Epithelial cell of proximal tubule (primary cell): ENCODE data around the gene S100A6. TPM values are rescaled to one million over a fixed set of nuclear protein-coding genes. Genes with fewer than 3 reads are reported as not detected.

Experiments
- DNase-seq: peaks from one replicate; pipeline ENCODE4 v3.0.0-alpha.2; 2011; ENCODE audit warnings: low read depth
- H3K4me3 ChIP-seq: 2 replicates; pipeline ENCODE4 v1.5.1; 2011; ENCODE audit warnings: low read depth, mild to moderate bottlenecking, low read length
- total RNA-seq: library from RNA; depleted of rRNA; stranded (reverse); fragments of >200 nt; gene quantifications from 2 replicates; pipeline ENCODE4 v1.2.3, GENCODE V29; 2015
- TF ChIP-seq, protein P1 (sequence below): conservative IDR thresholded peaks from 2 replicates; pipeline ENCODE4 v1.5.1; 2012; ENCODE audit warnings: low read depth, mild to moderate bottlenecking, low read length

Gene S100A6
- total RNA-seq, 1 donor from 2014 or later, result 1,569 TPM

DNA sequence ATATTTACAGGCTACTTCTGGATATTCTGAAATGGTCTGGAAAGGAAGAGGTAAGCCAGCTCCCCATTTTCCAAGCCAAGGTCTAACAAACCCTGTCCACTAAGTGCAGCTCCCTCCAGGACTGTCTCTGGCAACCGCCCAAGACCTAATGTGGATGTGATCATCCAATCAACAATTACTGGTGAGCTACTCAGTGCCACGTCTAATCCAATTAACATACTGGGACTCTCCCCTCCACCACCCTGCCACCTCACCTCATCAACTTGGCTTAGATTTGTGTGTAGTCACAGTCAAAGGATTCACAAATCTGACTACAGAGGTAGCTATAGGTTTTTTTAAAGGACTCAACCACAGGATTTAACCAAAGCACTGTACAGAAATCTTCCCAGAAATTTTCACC is 49.9 kb downstream of the S100A6 start:
- TF ChIP-seq, protein P1, sequence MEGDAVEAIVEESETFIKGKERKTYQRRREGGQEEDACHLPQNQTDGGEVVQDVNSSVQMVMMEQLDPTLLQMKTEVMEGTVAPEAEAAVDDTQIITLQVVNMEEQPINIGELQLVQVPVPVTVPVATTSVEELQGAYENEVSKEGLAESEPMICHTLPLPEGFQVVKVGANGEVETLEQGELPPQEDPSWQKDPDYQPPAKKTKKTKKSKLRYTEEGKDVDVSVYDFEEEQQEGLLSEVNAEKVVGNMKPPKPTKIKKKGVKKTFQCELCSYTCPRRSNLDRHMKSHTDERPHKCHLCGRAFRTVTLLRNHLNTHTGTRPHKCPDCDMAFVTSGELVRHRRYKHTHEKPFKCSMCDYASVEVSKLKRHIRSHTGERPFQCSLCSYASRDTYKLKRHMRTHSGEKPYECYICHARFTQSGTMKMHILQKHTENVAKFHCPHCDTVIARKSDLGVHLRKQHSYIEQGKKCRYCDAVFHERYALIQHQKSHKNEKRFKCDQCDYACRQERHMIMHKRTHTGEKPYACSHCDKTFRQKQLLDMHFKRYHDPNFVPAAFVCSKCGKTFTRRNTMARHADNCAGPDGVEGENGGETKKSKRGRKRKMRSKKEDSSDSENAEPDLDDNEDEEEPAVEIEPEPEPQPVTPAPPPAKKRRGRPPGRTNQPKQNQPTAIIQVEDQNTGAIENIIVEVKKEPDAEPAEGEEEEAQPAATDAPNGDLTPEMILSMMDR, result no peak
- no peak overlapping the region for H3K4me3 ChIP-seq
- no peak for DNase-seq

Other genes with a start within 250 kb of the S100A6 start
- not detected in 2 replicates for gene PGLYRP3, start 223.0 kb downstream of the S100A6 start, total RNA-seq
- gene PGLYRP4, start 187.2 kb downstream of the S100A6 start, total RNA-seq, result not detected in 2 replicates
- 18.9 and 88.6 TPM in 2 replicates for gene S100A9, start 178.1 kb downstream of the S100A6 start, total RNA-seq
- gene S100A12, start 160.4 kb downstream of the S100A6 start, total RNA-seq, result not detected in 2 replicates
- gene S100A8, start 144.9 kb downstream of the S100A6 start, total RNA-seq, result not detected in 2 replicates
- not detected in 2 replicates for gene S100A7A, start 119.5 kb downstream of the S100A6 start, total RNA-seq
- gene S100A7, start 75.3 kb downstream of the S100A6 start, total RNA-seq, result not detected in 2 replicates
- gene S100A5, start 4.9 kb upstream of the S100A6 start, total RNA-seq, result 2.7 and 4.0 TPM in 2 replicates
- gene S100A4, start 9.8 kb upstream of the S100A6 start, total RNA-seq, result 31.2 and 33.8 TPM in 2 replicates
- 10.2 and 27.6 TPM in 2 replicates for gene S100A3, start 13.3 kb upstream of the S100A6 start, total RNA-seq
- gene S100A2, start 29.9 kb upstream of the S100A6 start, total RNA-seq, result 24.8 and 25.6 TPM in 2 replicates
- gene S100A16, start 77.1 kb upstream of the S100A6 start, total RNA-seq, result 832 and 1,016 TPM in 2 replicates
- gene S100A14, start 80.3 kb upstream of the S100A6 start, total RNA-seq, result 11.2 and 43.8 TPM in 2 replicates
- 186 and 345 TPM in 2 replicates for gene S100A13, start 91.5 kb upstream of the S100A6 start, total RNA-seq
- gene S100A1, start 92.4 kb upstream of the S100A6 start, total RNA-seq, result 1.3 and 16.5 TPM in 2 replicates
- 53.0 and 64.7 TPM in 2 replicates for gene CHTOP, start 98.1 kb upstream of the S100A6 start, total RNA-seq
- gene SNAPIN, start 122.7 kb upstream of the S100A6 start, total RNA-seq, result 59.8 and 79.9 TPM in 2 replicates
- gene ILF2, start 135.0 kb upstream of the S100A6 start, total RNA-seq, result 295 and 370 TPM in 2 replicates
- 0.72 and 0.92 TPM in 2 replicates for gene NPR1, start 142.7 kb upstream of the S100A6 start, total RNA-seq
- 23.2 and 30.3 TPM in 2 replicates for gene INTS3, start 192.1 kb upstream of the S100A6 start, total RNA-seq
- 5.1 and 6.5 TPM in 2 replicates for gene SLC27A3, start 239.4 kb upstream of the S100A6 start, total RNA-seq